ENCODE results near the gene SCG3. TPM values are rescaled to one million over a fixed set of nuclear protein-coding genes. Genes with fewer than 3 reads are reported as not detected.

The SCG3 gene
- polyA plus RNA-seq, 2 of the 4 experiments (the other 2 are of a cell fraction): 0.03 TPM; not detected in 1

GRCh38 chr15:51737522-51738305 lies 56.4 kb downstream of the SCG3 start, which contains the start of gene LYSMD2 (continued):
- TF ChIP-seq HOXB13 (CRISPR knock-in tag; IDR thresholded peaks at IDR 0.05; ENCODE audit: low read depth): no peak
- TF ChIP-seq MYC (IDR thresholded peaks at IDR 0.05; ENCODE audit: borderline replicate concordance, low read length): no peak
- TF ChIP-seq POLR2A (IDR thresholded peaks at IDR 0.05; ENCODE audit: low read length): peak; percentile 56
- peak; percentile 10 to 49; a peak in 4 of 5 replicates for TF ChIP-seq JUN (IDR thresholded peaks at IDR 0.05)
- no peak for TF ChIP-seq SREBF2 (IDR thresholded peaks at IDR 0.05)
- TF ChIP-seq HOXB5 (CRISPR knock-in tag; IDR thresholded peaks at IDR 0.05): no peak
- no peak for TF ChIP-seq KDM1A (IDR thresholded peaks at IDR 0.05; ENCODE audit: low read depth)
- no peak for TF ChIP-seq CEBPB (IDR thresholded peaks at IDR 0.05)
- no peak for TF ChIP-seq ESRRA (IDR thresholded peaks at IDR 0.05; ENCODE audit: borderline replicate concordance, low read length)
- no peak for TF ChIP-seq HEYL (CRISPR knock-in tag; IDR thresholded peaks at IDR 0.05)
- no peak for TF ChIP-seq CHD4 (IDR thresholded peaks at IDR 0.05; ENCODE audit: borderline replicate concordance)
- no peak; the same call in 1 of the 2 replicates for TF ChIP-seq PHF8 (IDR thresholded peaks at IDR 0.05; ENCODE audit: borderline replicate concordance, low read depth)

GRCh38 chr15:51738553-51738952 lies 57.2 kb downstream of the SCG3 start:
- no peak overlapping the region for H3K4me3 ChIP-seq
- ChIA-PET POLR2A (interaction anchor here (0.7 to 2.2 kb wide), 3 partner anchors 12 to 815 kb away, joined by 4 to 17 read pairs (median 5); no protein-coding TSS in a partner anchor), CTCF (interaction anchor here (1.2 to 9.8 kb wide), 3 partner anchors 37 to 119 kb away, joined by 4 to 73 read pairs (median 21); no protein-coding TSS in a partner anchor)
- peaks cover 16% of the 10 kb centered on the region for H3K4me1 ChIP-seq
- FAIRE-seq: no peak
- peak overlapping the region; percentile 95 for H3K4me2 ChIP-seq
- TF ChIP-seq REST (IDR thresholded peaks at IDR 0.05) (peak; percentile 57; the same call in 1 of the 2 replicates), MAFK (IDR thresholded peaks at IDR 0.05; ENCODE audit: partially characterized antibody) (no peak), HDAC2 (IDR thresholded peaks at IDR 0.05) (no peak)
- WGBS (ENCODE audit: missing lambda C conversion rate): 94% methylated on average over 2 of the region's 2 CpGs
- ATAC-seq: no peak
- no peaks in the 10 kb centered on the region for H3K9me3 ChIP-seq
- no peak for DNase-seq (ENCODE audit: low read depth in 1 of 2, low spot score in 1 of 2)
- peak overlapping the region in 1 of 2 experiments; percentile 91; a peak in 3 of 6 replicates for H3K27ac ChIP-seq

GRCh38 chr15:51739061-51739712 lies 57.9 kb downstream of the SCG3 start:
- CTCF ChIA-PET: interaction anchor here (4.0 to 9.8 kb wide), 2 partner anchors 37 to 89 kb away, joined by 21 to 73 read pairs; no protein-coding TSS in a partner anchor
- no peak overlapping the region for H3K4me3 ChIP-seq
- ATAC-seq (no peak), FAIRE-seq (peak; percentile 59), DNase-seq (ENCODE audit: low read depth in 1 of 2, low spot score in 1 of 2) (no peak)
- POLR2A ChIA-PET: no interaction called here
- 88% methylated on average over 2 of the region's 2 CpGs for WGBS (ENCODE audit: missing lambda C conversion rate)
- no peak overlapping the region for H3K4me2 ChIP-seq
- H3K27ac ChIP-seq: no peak overlapping the region
- H3K4me1 ChIP-seq: peaks cover 16% of the 10 kb centered on the region
- no peak for TF ChIP-seq POLR2A (IDR thresholded peaks at IDR 0.05; ENCODE audit: low read length)
- TF ChIP-seq MAFK (IDR thresholded peaks at IDR 0.05; ENCODE audit: partially characterized antibody): no peak
- no peak for TF ChIP-seq CHD4 (IDR thresholded peaks at IDR 0.05; ENCODE audit: borderline replicate concordance)
- TF ChIP-seq SREBF2 (IDR thresholded peaks at IDR 0.05): no peak
- TF ChIP-seq TFCP2L1 (CRISPR knock-in tag; IDR thresholded peaks at IDR 0.05): no peak
- no peak for TF ChIP-seq GATA3 (IDR thresholded peaks at IDR 0.05; ENCODE audit: borderline replicate concordance)
- TF ChIP-seq NPAS2 (CRISPR knock-in tag; IDR thresholded peaks at IDR 0.05; ENCODE audit: borderline replicate concordance): no peak
- no peak for TF ChIP-seq ATOH8 (CRISPR knock-in tag; IDR thresholded peaks at IDR 0.05; ENCODE audit: low read depth)
- no peak for TF ChIP-seq KDM1A (IDR thresholded peaks at IDR 0.05; ENCODE audit: low read depth)
- no peak for TF ChIP-seq MAZ (IDR thresholded peaks at IDR 0.05; ENCODE audit: borderline replicate concordance, low read depth, low read length)
- no peak for TF ChIP-seq CBX8 (IDR thresholded peaks at IDR 0.05)
- no peak for TF ChIP-seq RARB (CRISPR knock-in tag; IDR thresholded peaks at IDR 0.05)
- TF ChIP-seq FOSL2 (IDR thresholded peaks at IDR 0.05): no peak
- no peak for TF ChIP-seq FOSL2 (CRISPR knock-in tag; IDR thresholded peaks at IDR 0.05)
- no peak for TF ChIP-seq REST (IDR thresholded peaks at IDR 0.05)
- TF ChIP-seq JUN (IDR thresholded peaks at IDR 0.05): no peak
- H3K9me3 ChIP-seq: no peaks in the 10 kb centered on the region

All from A549 (cell line).